Sciatic nerve (tissue), 2 donors: ENCODE measurements around the gene PSAP. TPM values are rescaled to one million over a fixed set of nuclear protein-coding genes. Genes with fewer than 3 reads are reported as not detected.
A peak's percentile ranks its signal among the peaks of the same experiment; 100 is the strongest.

ENCODE experiments used
- ATAC-seq: fragments of 200-7000 bp; cut with Tn5 transposase; one replicate; pipeline ENCODE4 v1.9.1; 2020; ENCODE audit warnings: mild to moderate bottlenecking, moderate library complexity
- DNase-seq: peaks from one replicate; pipeline ENCODE4 v3.0.0-alpha.2; 2020; ENCODE audit warnings: low spot score
- intact Hi-C: fragments of 100-400 bp; cut with DNase I; formaldehyde crosslinking; loops from one replicate; pipeline ENCODE4 v1.14.2; 2022
- total RNA-seq: library from RNA; stranded (reverse); fragmentation: NEBNext Ultra II Directional; extraction: Animal tissue kit (Norgen Biotek cat#: 25700); gene quantifications from one replicate; pipeline ENCODE4 v1.2.1, GENCODE V29; 2021
- donor health status: DM: no; HTN: no; CAD: no.
- donor health status: DM: no; HTN: no; CAD: no.

Gene PSAP
- total RNA-seq, 1 donor from 2014 or later, result 920 TPM

- intact Hi-C loops, result no loop called here
- DNase-seq (no peak), ATAC-seq (no peak)
Observed at GRCh38 chr10:71801361-71801760, 49.7 kb downstream of the PSAP start.

- intact Hi-C loops, result no loop called here
- ATAC-seq (no peak), DNase-seq (no peak)
Observed at GRCh38 chr10:71799608-71800453, 51.2 kb downstream of the PSAP start.

- intact Hi-C loops, result no loop called here
- DNase-seq, result no peak
- ATAC-seq, result no peak
Observed at GRCh38 chr10:71799112-71799511, 51.9 kb downstream of the PSAP start.

- intact Hi-C loops, result no loop called here
- ATAC-seq (no peak), DNase-seq (no peak)
Observed at GRCh38 chr10:71798308-71798624, 52.8 kb downstream of the PSAP start.

- intact Hi-C loops, result no loop called here
- DNase-seq (no peak), ATAC-seq (peak; percentile 18)
Observed at GRCh38 chr10:71797533-71798307, 53.3 kb downstream of the PSAP start.

GRCh38 chr10:71796749-71797405 is 54.2 kb downstream of the PSAP start:
- intact Hi-C loops, result no loop called here
- DNase-seq, result no peak
- no peak for ATAC-seq

- intact Hi-C loops, result no loop called here
- ATAC-seq (no peak), DNase-seq (no peak)
Observed at GRCh38 chr10:71795248-71795647, 55.8 kb downstream of the PSAP start.

- intact Hi-C loops, result no loop called here
Observed at GRCh38 chr10:71790749-71791440, 60.2 kb downstream of the PSAP start.

GRCh38 chr10:71789871-71790270 is 61.2 kb downstream of the PSAP start:
- intact Hi-C loops, result no loop called here
- DNase-seq (no peak), ATAC-seq (no peak)

More at GRCh38 chr10:71790749-71791440, 60.2 kb downstream of the PSAP start:
- DNase-seq (no peak), ATAC-seq (no peak)

GRCh38 chr10:71788954-71789353 is 62.1 kb downstream of the PSAP start:
- intact Hi-C loops, result no loop called here
- DNase-seq (no peak), ATAC-seq (no peak)

GRCh38 chr10:71784679-71785272 is 66.3 kb downstream of the PSAP start:
- intact Hi-C loops, result loop anchor here (5.0 kb wide), 1 partner anchor 1342 kb away; the partner anchor contains the start of gene NODAL
- DNase-seq, result no peak
- ATAC-seq, result no peak

- intact Hi-C loops, result loop anchor here (5.0 kb wide), 1 partner anchor 1342 kb away; the partner anchor contains the start of gene NODAL
- ATAC-seq (no peak), DNase-seq (peak; percentile 47)
Observed at GRCh38 chr10:71783917-71784678, 67.0 kb downstream of the PSAP start.

GRCh38 chr10:71782917-71783490 is 68.0 kb downstream of the PSAP start:
- intact Hi-C loops, result loop anchor here (5.0 kb wide), 1 partner anchor 1341 kb away; the partner anchor contains the start of gene NODAL
- ATAC-seq, result peak; percentile 36
- peak; percentile 60 for DNase-seq

GRCh38 chr10:71782221-71782916 is 68.7 kb downstream of the PSAP start:
- no peak for DNase-seq
- ATAC-seq, result no peak
- intact Hi-C loops, result loop anchor here (5.0 kb wide), 1 partner anchor 1340 kb away; the partner anchor contains the start of gene NODAL

- DNase-seq (no peak), ATAC-seq (no peak)
- intact Hi-C loops, result loop anchor here (5.0 kb wide), 1 partner anchor 1338 kb away; the partner anchor contains the start of gene NODAL
Observed at GRCh38 chr10:71780719-71781118, 70.3 kb downstream of the PSAP start.

- intact Hi-C loops, result loop anchor here (5.0 kb wide), 1 partner anchor 1338 kb away; the partner anchor contains the start of gene NODAL
- DNase-seq (no peak), ATAC-seq (no peak)
Observed at GRCh38 chr10:71780156-71780555, 70.9 kb downstream of the PSAP start.

- intact Hi-C loops, result loop anchor here (5.0 kb wide), 1 partner anchor 1337 kb away; the partner anchor contains the start of gene NODAL
- DNase-seq (peak; percentile 45), ATAC-seq (no peak)
Observed at GRCh38 chr10:71779641-71780040, 71.4 kb downstream of the PSAP start.
